Fibroblast of pulmonary artery (primary cell): Measurements from ENCODE around the gene STX3.

Experiments
- DNase-seq: peaks from one replicate; pipeline ENCODE4 v3.0.0-alpha.2; 2010; ENCODE audit warnings: low read depth
- H3K4me3 ChIP-seq: replicated peaks from 2 replicates; pipeline ENCODE4 v1.5.1; 2011; ENCODE audit warnings: low read depth, mild to moderate bottlenecking, control low read depth, low read length, moderate library complexity
- TF ChIP-seq, protein P1 (sequence below): IDR thresholded peaks from 2 replicates; pipeline ENCODE4 v1.5.1; 2011; ENCODE audit warnings: mild to moderate bottlenecking, control low read depth, low read length, inconsistent platforms; ENCODE audit errors: missing control alignments

STX3 gene

DNA sequence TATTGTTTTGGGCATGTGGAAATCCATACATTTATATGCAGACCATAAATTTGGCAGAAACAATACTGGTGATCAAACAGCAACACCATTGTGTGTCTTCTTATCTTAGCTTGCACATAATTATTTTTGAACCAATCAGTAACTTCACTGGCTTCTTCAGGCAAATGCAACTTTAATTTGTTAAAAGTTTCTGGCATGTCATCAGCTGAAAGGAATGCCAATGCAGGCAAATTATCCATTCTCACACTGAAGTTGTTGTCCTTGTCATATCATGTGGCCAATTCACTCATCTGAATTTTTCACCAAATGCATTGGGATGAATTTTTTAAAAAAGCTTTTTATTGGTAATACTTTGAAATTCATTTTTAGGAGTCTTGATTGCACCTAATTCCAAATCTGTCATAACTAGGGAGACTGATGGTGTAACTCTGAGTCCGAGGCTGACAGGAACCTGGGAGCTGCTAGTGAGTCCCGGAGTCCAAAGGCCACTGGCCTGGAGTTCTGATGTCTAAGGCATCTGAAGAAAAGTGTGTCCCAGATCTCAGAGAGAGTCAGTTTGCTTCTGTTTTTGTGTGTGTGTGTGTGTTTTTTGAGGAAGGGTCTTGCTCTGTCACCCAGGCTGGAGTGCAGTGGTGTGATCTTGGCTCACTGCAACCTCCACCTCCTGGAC, 24.1 kb upstream of the STX3 start:
- TF ChIP-seq, protein P1, sequence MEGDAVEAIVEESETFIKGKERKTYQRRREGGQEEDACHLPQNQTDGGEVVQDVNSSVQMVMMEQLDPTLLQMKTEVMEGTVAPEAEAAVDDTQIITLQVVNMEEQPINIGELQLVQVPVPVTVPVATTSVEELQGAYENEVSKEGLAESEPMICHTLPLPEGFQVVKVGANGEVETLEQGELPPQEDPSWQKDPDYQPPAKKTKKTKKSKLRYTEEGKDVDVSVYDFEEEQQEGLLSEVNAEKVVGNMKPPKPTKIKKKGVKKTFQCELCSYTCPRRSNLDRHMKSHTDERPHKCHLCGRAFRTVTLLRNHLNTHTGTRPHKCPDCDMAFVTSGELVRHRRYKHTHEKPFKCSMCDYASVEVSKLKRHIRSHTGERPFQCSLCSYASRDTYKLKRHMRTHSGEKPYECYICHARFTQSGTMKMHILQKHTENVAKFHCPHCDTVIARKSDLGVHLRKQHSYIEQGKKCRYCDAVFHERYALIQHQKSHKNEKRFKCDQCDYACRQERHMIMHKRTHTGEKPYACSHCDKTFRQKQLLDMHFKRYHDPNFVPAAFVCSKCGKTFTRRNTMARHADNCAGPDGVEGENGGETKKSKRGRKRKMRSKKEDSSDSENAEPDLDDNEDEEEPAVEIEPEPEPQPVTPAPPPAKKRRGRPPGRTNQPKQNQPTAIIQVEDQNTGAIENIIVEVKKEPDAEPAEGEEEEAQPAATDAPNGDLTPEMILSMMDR = no peak
- DNase-seq = no peak
- H3K4me3 ChIP-seq = no peak overlapping the region

DNA sequence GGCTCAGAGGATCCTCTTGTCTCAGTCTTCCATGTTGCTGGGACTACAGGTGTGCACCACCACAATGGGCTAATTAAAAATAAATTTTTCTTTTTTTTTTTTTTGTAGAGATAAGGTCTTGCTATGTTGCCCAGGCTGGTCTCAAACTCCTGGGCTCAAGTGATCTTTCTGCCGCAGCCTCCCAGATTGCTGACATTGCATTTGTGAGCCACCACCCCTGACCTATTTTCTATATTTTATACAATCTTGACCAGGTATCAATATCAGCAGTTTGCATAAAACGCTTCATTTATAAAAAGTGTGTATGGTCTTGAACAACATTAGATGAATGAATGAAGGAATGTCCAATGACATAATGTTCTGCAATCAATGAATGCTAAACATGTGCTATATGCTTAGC, 9.1 kb upstream of the STX3 start:
- H3K4me3 ChIP-seq = no peak overlapping the region
- TF ChIP-seq, protein P1 = no peak
- DNase-seq = no peak

DNA sequence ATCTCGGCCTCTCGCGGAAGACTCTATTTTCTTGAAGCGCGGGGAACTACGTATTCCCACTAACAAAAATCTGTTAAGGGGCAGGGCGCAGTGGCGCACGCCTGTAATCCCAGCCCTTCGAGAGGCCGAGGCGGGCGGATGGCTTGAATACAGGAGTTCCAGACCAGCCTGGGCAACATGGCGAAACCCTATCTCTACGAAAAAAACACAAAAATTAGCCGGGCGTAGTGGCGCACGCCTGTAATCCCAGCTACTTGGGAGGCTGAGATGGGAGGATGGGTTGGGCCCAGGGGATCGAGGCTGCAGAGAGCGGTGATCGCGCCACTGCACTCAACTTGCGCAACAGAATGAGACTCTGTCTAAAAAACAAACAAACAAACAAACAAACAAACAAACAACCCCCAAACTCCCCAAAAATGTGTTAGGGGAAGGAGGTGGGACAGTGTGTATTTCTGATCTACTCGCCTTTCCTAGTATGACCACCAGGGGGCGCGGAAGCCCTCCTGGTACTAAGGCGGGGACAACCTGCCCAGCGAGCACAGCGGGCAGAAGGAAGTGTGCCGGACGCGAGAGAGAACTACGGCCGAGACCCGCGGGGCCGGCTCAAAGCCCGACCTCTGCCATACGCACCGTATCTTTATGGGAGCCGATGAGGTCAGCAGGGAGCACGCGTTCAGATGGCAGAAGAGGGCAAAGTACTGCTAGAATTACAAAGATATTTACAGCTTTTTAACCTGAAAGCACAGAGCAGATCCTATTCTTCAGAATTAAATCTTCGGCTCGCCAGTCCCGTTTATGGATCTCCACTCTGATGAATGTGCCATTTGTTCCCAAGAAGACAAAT, 1.3 kb upstream of the STX3 start:
- peak overlapping the region; percentile 87 for H3K4me3 ChIP-seq
- peak; percentile 79 for DNase-seq
- TF ChIP-seq, protein P1 = peak; percentile 86

DNA sequence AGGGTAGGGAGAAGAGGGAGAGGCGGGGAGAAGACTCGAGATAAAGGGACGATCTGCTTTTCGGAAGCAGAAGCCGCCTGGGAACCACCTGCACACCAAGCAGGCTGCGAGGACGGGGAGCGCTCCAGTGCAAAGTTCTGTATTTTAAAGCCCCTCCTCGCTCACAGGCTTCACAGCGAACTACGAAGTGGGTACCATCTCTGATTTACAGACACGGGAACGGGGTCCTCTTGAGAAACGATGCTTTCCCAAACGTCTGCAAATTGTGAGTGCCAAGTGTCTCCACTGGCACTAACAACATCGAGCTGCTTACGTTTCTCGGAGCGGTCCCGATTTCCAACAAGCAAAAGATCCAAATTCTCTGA, 700 bp upstream of the STX3 start:
- DNase-seq = no peak
- H3K4me3 ChIP-seq = peak overlapping the region; percentile 87
- TF ChIP-seq, protein P1 = no peak

DNA sequence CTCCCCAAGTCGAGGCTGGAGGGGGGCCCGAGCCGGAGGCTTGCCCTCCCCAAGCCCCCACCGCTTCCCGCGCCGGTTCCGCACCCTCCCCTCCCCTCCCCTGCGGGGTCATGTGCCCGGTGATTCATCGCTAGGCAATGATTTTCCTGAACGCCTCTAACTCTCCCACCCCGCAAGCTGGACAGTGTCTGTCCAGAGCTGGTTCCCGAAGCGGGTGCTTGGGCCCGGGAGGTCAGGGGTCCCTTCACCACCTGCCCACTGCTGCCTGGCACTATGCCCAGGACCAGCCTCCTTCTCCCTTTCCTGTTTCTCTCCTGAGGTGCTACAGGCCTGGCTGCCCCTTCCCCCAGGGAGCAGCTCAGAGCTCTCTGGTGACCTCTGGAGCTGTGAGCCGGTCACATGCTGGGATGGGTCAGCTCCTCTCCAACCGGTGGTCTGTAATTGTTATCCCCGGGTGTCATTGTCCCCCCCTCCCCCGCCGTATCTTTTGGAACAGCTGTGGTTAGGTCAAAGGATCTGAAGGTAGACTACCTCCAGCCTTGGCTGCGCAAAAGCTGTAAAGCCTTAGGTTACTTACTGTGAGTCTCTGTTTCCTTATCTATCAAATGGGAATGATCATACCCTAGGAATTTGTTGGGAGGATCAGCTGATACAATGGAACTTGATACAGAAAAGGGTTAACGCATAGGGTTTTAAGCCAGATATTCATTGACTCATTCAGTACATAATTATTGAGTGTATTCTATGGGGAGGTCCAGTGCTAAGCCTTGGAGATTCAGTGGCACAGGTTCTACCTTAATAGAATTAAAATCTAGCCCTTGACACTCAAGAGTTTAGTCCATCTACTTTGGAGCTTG, 753 bp downstream of the STX3 start:
- peak; percentile 80 for DNase-seq
- TF ChIP-seq, protein P1 = no peak
- H3K4me3 ChIP-seq = peak overlapping the region; percentile 87

DNA sequence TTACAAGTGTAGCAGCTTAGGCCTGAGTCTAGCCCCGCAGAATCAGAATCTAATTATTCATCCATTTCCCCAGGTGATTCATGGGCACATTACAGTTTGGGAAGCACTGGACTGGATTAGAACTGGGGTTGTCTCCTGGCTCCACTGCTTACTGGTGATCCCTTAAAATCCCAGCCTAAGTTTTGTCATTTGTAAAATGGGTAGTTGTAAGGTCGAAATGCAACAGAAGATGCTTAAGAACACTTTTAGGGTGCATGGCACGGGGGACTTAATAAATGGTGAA, 1.3 kb downstream of the STX3 start:
- TF ChIP-seq, protein P1 = no peak
- DNase-seq = peak; percentile 8
- H3K4me3 ChIP-seq = peak overlapping the region; percentile 87
